Brain microvascular endothelial cell (primary cell): Measurements from ENCODE around the gene ZNF346.

ENCODE experiments used
- DNase-seq: peaks from one replicate; pipeline ENCODE4 v3.0.0-alpha.2; 2020
- H3K27ac ChIP-seq: fragments of 250-450 bp; sonication (Bioruptor Pico); 2 replicates; pipeline ENCODE4 v1.5.1; 2020; ENCODE audit warnings: mild to moderate bottlenecking, moderate library complexity
- H3K27me3 ChIP-seq: fragments of 250-450 bp; sonication (Bioruptor Pico); replicated peaks from 2 replicates; pipeline ENCODE4 v1.5.1; 2020; ENCODE audit warnings: mild to moderate bottlenecking
- H3K36me3 ChIP-seq: fragments of 250-450 bp; sonication (Bioruptor Pico); replicated peaks from 2 replicates; pipeline ENCODE4 v1.5.1; 2020; ENCODE audit warnings: mild to moderate bottlenecking
- H3K4me3 ChIP-seq: 2 replicates; pipeline ENCODE4 v1.5.1; 2011; ENCODE audit warnings: low read depth, mild to moderate bottlenecking, control low read depth, low read length, moderate library complexity
- in situ Hi-C: cut with HindIII; loops from 2 replicates; pipeline ENCODE4 v1.10.0; 2017; ENCODE audit warnings: low sequenced_read_pairs, low pct_ligation_motif_present
- TF ChIP-seq, protein P1 (sequence below): IDR thresholded peaks from 2 replicates; pipeline ENCODE4 v1.5.1; 2011; ENCODE audit warnings: low read depth, mild to moderate bottlenecking, moderate library complexity, low read length, control low read depth, inconsistent platforms; ENCODE audit errors: missing control alignments

The ZNF346 gene

DNA sequence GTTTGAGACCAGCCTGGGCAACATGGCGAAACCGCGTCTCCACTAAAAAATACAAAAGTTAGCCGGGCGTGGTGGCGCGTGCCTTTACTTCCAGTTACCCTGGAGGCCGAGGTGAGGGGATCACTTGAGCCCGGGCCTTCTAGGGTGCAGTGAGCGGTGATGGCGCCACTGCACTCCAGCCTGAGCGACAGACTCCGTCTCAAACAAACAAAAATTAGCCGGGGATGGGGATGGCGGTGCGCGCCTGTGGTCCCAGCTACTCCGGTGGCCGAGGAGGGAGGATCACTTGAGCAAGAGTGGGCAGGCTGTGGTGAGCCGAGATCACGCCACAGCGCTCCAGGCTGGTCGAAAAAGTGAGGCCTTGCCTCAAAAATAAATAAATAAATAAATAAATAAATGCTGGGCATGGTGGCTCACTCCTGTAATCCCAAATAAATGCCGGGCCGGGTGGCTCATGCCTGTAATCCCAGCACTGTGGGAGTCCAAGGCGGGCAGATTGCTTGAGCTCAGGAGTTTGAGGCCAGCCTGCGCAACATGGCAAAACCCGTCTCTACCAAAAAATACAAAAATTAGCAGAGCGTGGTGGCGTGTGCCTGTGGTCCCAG is 95.0 kb downstream of the ZNF346 start:
- no peak overlapping the region for H3K4me3 ChIP-seq
- no peak for DNase-seq
- no peak overlapping the region for H3K27ac ChIP-seq
- TF ChIP-seq, protein P1, sequence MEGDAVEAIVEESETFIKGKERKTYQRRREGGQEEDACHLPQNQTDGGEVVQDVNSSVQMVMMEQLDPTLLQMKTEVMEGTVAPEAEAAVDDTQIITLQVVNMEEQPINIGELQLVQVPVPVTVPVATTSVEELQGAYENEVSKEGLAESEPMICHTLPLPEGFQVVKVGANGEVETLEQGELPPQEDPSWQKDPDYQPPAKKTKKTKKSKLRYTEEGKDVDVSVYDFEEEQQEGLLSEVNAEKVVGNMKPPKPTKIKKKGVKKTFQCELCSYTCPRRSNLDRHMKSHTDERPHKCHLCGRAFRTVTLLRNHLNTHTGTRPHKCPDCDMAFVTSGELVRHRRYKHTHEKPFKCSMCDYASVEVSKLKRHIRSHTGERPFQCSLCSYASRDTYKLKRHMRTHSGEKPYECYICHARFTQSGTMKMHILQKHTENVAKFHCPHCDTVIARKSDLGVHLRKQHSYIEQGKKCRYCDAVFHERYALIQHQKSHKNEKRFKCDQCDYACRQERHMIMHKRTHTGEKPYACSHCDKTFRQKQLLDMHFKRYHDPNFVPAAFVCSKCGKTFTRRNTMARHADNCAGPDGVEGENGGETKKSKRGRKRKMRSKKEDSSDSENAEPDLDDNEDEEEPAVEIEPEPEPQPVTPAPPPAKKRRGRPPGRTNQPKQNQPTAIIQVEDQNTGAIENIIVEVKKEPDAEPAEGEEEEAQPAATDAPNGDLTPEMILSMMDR, result no peak
- no peaks in the 10 kb centered on the region for H3K27me3 ChIP-seq
- no peaks in the 10 kb centered on the region for H3K36me3 ChIP-seq
- in situ Hi-C loops, result no loop called here

DNA sequence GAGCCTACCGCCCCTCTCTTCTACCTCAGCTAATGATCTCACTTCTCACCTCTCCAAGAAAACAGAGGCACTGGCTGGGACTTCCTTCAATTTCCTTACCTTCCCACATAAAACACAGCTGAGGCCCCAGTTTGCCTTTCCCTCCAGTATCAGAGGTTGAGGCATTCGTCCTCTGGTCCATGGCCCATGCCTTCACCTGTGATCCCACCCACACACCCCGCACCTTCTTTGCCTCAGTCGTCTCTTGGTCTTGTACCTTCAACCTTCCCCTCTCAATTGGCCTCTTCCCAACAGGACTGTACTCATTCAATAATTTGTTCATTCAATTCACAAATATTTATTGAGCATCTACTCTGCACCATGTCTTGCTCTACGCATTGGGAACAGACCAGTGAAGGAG is 100.1 kb downstream of the ZNF346 start:
- no peak for DNase-seq
- H3K27me3 ChIP-seq, result no peaks in the 10 kb centered on the region

DNA sequence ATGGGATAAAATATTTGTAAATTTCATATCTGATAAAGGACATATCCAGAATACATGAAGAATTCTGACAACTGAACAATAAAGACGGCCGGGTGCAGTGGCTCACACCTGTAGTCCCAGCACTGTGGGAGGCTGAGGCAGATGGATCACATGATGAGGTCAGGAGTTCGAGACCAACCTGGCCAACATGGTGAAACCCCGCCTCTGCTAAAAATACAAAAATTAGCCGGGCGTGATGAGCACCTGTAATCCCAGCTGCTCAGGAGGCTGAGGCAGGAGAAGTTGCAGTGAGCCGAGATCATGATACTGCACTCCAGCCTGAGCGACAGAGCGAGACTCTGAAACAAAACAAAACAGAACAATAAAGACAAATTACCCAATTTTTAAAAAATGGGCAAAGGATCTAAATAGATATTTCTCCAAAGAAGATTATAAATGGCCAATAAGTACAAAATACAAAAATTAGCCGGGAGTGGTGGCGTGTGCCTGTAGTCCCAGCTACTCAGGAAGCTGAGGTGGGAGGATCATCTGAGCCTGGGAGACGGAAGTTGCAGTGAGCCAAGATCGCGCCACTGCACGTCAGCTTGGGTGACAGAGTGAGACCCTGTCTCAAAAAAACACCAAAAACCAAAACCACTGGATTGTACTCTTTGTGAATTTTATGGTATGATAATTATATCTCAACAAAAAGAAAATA is 101.4 kb downstream of the ZNF346 start:
- H3K36me3 ChIP-seq, result no peaks in the 10 kb centered on the region
- H3K4me3 ChIP-seq, result no peak overlapping the region
- H3K27ac ChIP-seq, result no peak overlapping the region
- H3K27me3 ChIP-seq, result no peaks in the 10 kb centered on the region
- TF ChIP-seq, protein P1, result no peak
- in situ Hi-C loops, result no loop called here
- no peak for DNase-seq

More for the DNA sequence above, 100.1 kb downstream of the ZNF346 start:
- H3K36me3 ChIP-seq, result no peaks in the 10 kb centered on the region
- H3K4me3 ChIP-seq, result no peak overlapping the region
- in situ Hi-C loops, result no loop called here
- H3K27ac ChIP-seq, result no peak overlapping the region
- TF ChIP-seq, protein P1, result no peak

DNA sequence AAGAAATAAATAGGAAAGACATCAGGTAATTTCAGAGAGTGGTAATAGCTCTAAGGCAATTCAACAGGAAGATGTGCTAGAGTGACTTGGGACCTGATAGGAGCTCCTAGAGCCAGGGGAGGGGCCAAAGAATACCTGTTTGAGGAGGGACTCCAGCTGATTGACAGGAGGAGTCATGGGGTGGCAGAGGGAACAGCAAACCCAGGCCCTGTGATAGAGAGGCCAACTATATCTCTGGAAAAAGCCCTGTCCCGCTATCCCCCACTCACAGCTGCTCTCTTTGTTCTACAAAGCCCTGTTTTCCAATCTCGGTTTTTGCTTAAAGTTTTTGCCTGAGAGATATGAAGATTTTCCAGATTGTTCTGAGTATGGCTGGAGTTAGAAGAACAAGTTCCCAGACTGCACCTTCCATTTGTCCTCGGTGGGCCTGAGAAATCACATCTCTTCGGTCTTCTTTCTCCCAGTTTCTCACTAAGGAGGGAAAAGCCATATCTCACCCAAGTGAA is 102.0 kb downstream of the ZNF346 start:
- no peak overlapping the region for H3K27ac ChIP-seq
- no peak overlapping the region for H3K4me3 ChIP-seq
- in situ Hi-C loops, result no loop called here
- H3K36me3 ChIP-seq, result no peaks in the 10 kb centered on the region
- TF ChIP-seq, protein P1, result no peak
- H3K27me3 ChIP-seq, result no peaks in the 10 kb centered on the region
- DNase-seq, result no peak

DNA sequence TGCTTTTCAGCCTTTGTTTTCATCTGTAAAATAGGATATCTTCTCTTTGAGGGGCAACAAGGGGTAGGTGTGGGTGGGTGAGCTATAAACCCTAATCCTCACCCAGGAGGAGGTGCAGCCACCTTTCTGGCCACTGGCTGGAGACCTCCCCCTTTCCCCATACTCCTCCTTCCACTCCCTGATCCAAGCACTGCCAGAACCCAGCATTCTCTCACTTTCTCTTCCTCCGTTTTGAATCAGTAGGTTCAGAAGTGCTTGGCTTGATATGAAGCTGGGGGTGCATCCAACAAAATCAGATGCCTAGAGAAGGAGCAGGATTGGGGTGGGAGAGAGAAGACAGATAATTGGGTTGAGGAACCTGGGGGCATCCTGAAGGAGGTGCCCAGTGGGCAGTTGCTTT is 104.3 kb downstream of the ZNF346 start:
- Histone ChIP-seq H3K4me3 (no peak overlapping the region), H3K27ac (no peak overlapping the region), H3K27me3 (no peaks in the 10 kb centered on the region), H3K36me3 (no peaks in the 10 kb centered on the region)
- TF ChIP-seq, protein P1, result no peak
- in situ Hi-C loops, result no loop called here
- DNase-seq, result no peak
